Vagina (tissue), 2 donors: Measurements from ENCODE around the gene RABL3. TPM values are rescaled to one million over a fixed set of nuclear protein-coding genes. Genes with fewer than 3 reads are reported as not detected.

Source experiments
- DNase-seq, 2 donors: peaks; one replicate each; pipeline ENCODE4 v3.0.0-alpha.2; 2017; ENCODE audit errors: extremely low spot score in 2 of 2
- H3K27ac ChIP-seq: fragments of 200-600 bp; sonication (generic); one replicate; pipeline ENCODE4 v1.5.1; 2019
- H3K27me3 ChIP-seq: fragments of 200-600 bp; sonication (generic); one replicate; pipeline ENCODE4 v1.5.1; 2019
- H3K36me3 ChIP-seq, 2 donors: fragments of 200-600 bp; sonication (generic); one replicate each; pipeline ENCODE4 v1.5.1; 2017 to 2019
- H3K4me1 ChIP-seq: fragments of 200-600 bp; sonication (generic); one replicate; pipeline ENCODE4 v1.5.1; 2019
- H3K4me3 ChIP-seq, 2 donors: fragments of 200-600 bp; sonication (generic); 1 replicate in 1 of 2; 2 replicates in 1 of 2; pipeline ENCODE4 v1.5.1; 2016 to 2019
- H3K9me3 ChIP-seq: fragments of 200-600 bp; sonication (generic); one replicate; pipeline ENCODE4 v1.5.1; 2019
- POLR2A ChIP-seq, 2 donors: fragments of 450-650 bp; IDR thresholded peaks; one replicate each; pipeline ENCODE4 v1.6.1; 2017; ENCODE audit warnings: antibody characterized with exemption in 2 of 2, mild to moderate bottlenecking in 2 of 2, moderate library complexity in 2 of 2
- POLR2AphosphoS5 ChIP-seq, 2 donors: sonication (generic); formaldehyde crosslinking; IDR thresholded peaks; one replicate each; pipeline ENCODE4 v1.9.0; 2017; ENCODE audit warnings: antibody characterized with exemption in 2 of 2, mild to moderate bottlenecking in 2 of 2, low read depth in 1 of 2; ENCODE audit not compliant: insufficient read depth in 1 of 2
- intact Hi-C: fragments of 100-400 bp; cut with DNase I; formaldehyde crosslinking; loops from one replicate; pipeline ENCODE4 v1.15.1; 2023
- total RNA-seq: library from RNA; depleted of rRNA; stranded (reverse); fragments of >200 nt; gene quantifications from one replicate; pipeline ENCODE4 v1.2.3, GENCODE V29; 2016
- TF ChIP-seq, protein P1 (sequence below), 3 experiments: fragments of 450-650 bp in 2 of 3; fragments of 200-600 bp in 1 of 3; sonication (generic) in 1 of 3; IDR thresholded peaks; one replicate each; pipeline ENCODE4 v1.5.1; 2017 to 2019; ENCODE audit warnings: antibody characterized with exemption in 3 of 3, mild to moderate bottlenecking in 2 of 3, moderate library complexity in 2 of 3

Gene RABL3
- total RNA-seq, 1 donor from 2014 or later, result 12.8 TPM

DNA sequence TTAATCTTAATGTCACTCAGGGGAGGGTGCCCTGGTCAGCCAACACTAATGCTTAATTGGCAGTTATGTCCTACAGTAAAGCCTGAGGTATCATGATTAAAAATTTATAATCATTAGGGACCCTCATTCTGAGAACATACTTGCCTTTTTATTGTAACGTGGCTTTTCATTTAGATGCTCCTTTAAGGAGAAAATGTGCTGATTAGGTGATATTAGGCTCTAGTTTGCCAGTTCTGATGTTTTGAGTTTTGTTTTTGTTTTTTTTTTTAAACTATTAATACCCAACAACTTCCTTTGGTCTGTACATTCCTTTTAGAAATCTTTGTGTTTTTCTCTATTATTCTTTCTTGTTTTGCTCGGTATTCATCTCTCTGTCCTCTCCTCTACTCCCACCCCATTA lies 10.5 kb upstream of the RABL3 start:
- Histone ChIP-seq H3K4me3 (no peak overlapping the region), H3K4me1 (peaks cover 12% of the 10 kb centered on the region), H3K27me3 (no peaks in the 10 kb centered on the region), H3K27ac (no peak overlapping the region), H3K36me3 (peaks cover 0 to 12% of the 10 kb centered on the region in 2 donors), H3K9me3 (no peaks in the 10 kb centered on the region)
- DNase-seq, result no peak
- intact Hi-C loops, result no loop called here
- TF ChIP-seq POLR2A (IDR thresholded peaks at IDR 0.05), result no peak
- TF ChIP-seq, protein P1, sequence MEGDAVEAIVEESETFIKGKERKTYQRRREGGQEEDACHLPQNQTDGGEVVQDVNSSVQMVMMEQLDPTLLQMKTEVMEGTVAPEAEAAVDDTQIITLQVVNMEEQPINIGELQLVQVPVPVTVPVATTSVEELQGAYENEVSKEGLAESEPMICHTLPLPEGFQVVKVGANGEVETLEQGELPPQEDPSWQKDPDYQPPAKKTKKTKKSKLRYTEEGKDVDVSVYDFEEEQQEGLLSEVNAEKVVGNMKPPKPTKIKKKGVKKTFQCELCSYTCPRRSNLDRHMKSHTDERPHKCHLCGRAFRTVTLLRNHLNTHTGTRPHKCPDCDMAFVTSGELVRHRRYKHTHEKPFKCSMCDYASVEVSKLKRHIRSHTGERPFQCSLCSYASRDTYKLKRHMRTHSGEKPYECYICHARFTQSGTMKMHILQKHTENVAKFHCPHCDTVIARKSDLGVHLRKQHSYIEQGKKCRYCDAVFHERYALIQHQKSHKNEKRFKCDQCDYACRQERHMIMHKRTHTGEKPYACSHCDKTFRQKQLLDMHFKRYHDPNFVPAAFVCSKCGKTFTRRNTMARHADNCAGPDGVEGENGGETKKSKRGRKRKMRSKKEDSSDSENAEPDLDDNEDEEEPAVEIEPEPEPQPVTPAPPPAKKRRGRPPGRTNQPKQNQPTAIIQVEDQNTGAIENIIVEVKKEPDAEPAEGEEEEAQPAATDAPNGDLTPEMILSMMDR (IDR thresholded peaks at IDR 0.05), result no peak
- TF ChIP-seq POLR2AphosphoS5 (IDR thresholded peaks at IDR 0.05; ENCODE audit: insufficient read depth in 1 of 2, low read depth in 1 of 2), result no peak

DNA sequence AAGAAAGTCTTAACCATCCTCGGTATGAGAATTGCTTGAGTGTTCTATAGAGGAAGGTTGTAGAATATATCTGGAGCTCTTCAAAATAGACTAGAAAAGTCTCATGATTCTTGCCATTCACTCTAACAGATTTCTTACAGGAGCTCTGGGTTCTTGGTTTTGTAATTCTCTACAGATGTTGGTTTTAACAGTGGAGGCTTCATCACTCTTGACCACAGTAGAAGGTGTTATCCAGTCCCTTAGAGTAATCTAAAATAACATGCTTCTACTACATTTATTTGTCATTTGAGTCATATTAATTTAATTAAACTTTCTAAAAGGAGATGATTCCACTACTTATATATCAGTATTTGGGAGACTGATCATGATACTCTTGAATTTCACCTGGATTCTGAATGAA lies 9.9 kb upstream of the RABL3 start:
- intact Hi-C loops, result no loop called here
- H3K36me3 ChIP-seq, result peaks cover 0 to 12% of the 10 kb centered on the region in 2 donors
- peaks cover 12% of the 10 kb centered on the region for H3K4me1 ChIP-seq
- TF ChIP-seq POLR2A (IDR thresholded peaks at IDR 0.05) (no peak), POLR2AphosphoS5 (IDR thresholded peaks at IDR 0.05; ENCODE audit: insufficient read depth in 1 of 2, low read depth in 1 of 2) (no peak)
- TF ChIP-seq, protein P1 (IDR thresholded peaks at IDR 0.05), result no peak
- DNase-seq, result no peak
- no peaks in the 10 kb centered on the region for H3K9me3 ChIP-seq
- H3K4me3 ChIP-seq, result no peak overlapping the region
- no peaks in the 10 kb centered on the region for H3K27me3 ChIP-seq
- no peak overlapping the region for H3K27ac ChIP-seq

DNA sequence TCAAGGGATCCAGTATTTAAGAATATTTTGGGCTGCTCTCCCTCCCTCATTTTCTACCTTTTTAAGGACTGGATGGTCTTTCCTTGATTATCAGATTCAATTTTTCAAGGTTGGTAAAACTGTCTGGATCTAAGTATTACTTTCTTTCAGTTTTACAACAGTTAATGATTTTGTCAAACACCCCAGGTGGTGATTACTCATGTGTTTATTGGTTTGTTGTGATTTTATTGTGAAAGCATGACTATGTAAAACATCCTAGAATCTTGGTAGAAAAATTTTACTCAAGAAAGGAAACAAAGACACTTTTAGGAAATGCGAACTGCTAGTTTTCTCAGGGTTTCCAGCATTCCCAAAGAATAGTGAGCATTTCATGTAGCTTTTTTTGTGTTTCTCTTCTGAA lies 7.5 kb upstream of the RABL3 start:
- H3K9me3 ChIP-seq, result no peaks in the 10 kb centered on the region
- no peaks in the 10 kb centered on the region for H3K27me3 ChIP-seq
- H3K4me3 ChIP-seq, result no peak overlapping the region
- DNase-seq, result no peak
- intact Hi-C loops, result loop anchor here (10.0 kb wide), 2 partner anchors 155 to 655 kb away; partner anchors contain the start of genes GSK3B and NDUFB4
- no peak for TF ChIP-seq POLR2A (IDR thresholded peaks at IDR 0.05)
- TF ChIP-seq, protein P1 (IDR thresholded peaks at IDR 0.05), result no peak
- TF ChIP-seq POLR2AphosphoS5 (IDR thresholded peaks at IDR 0.05; ENCODE audit: insufficient read depth in 1 of 2, low read depth in 1 of 2), result no peak
- H3K36me3 ChIP-seq, result peaks cover 0 to 12% of the 10 kb centered on the region in 2 donors
- H3K4me1 ChIP-seq, result peaks cover 12% of the 10 kb centered on the region
- H3K27ac ChIP-seq, result no peak overlapping the region

DNA sequence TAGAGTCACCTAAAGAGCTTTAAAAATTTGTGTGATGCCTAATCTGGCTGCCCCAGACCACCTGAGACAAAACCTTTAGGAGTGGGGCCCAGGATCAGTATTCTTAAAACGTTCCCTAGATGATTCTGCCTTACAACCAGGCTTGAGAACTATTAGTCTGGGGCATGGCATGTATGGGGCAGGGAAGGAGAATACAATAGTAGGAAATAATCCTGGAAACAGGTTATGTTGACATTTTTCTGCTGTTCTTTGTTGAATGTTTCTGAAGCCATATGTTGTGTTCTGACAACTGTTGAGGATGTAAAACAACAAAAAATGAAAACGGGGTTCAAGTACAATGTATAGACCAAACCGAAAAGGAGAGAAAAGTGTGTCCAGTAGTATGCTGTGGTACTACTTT lies 3.1 kb upstream of the RABL3 start:
- TF ChIP-seq, protein P1 (IDR thresholded peaks at IDR 0.05), result no peak
- TF ChIP-seq POLR2A (IDR thresholded peaks at IDR 0.05), result no peak
- TF ChIP-seq POLR2AphosphoS5 (IDR thresholded peaks at IDR 0.05; ENCODE audit: insufficient read depth in 1 of 2, low read depth in 1 of 2), result no peak
- H3K9me3 ChIP-seq, result no peaks in the 10 kb centered on the region
- H3K4me3 ChIP-seq, result no peak overlapping the region
- no peak overlapping the region for H3K27ac ChIP-seq
- no peak for DNase-seq
- H3K36me3 ChIP-seq, result no peaks in the 10 kb centered on the region
- H3K27me3 ChIP-seq, result no peaks in the 10 kb centered on the region
- H3K4me1 ChIP-seq, result peaks cover 21% of the 10 kb centered on the region
- intact Hi-C loops, result loop anchor here (10.0 kb wide), 2 partner anchors 151 to 651 kb away; partner anchors contain the start of genes GSK3B and NDUFB4

DNA sequence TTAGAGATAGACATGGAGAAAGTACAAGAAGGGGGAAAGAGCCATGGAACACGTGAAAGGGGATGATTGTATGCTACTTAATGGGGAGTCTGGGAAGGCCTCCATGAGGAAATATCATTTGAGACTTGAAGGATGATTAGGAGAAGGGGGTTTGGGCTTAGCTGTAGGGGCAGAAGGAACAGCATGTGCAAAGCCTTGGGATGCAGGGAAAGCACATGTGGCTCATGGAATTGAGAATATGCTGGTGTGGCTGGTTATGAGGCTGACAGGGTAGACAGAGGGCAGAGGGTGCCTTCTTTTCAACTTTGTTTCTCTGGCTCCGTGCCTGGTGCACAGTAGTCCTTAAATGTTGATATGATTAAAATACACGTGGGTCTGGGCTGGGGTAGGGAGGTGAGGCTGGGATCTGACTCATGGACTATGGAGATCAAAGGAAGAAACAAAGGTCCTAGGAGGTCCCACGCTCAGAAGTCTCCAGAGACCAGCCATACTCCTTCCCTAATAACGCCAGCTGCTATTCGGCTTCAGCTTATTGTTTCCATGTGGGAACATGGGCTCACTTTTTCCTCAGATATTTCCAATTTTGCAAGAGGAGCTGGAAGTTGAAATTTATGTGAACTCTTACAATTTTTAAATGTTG lies 1.4 kb upstream of the RABL3 start:
- intact Hi-C loops, result loop anchor here (10.0 kb wide), 2 partner anchors 149 to 649 kb away; partner anchors contain the start of genes GSK3B and NDUFB4
- no peak for DNase-seq
- peak overlapping the region; percentile 94 for H3K27ac ChIP-seq
- no peak for TF ChIP-seq POLR2AphosphoS5 (IDR thresholded peaks at IDR 0.05; ENCODE audit: insufficient read depth in 1 of 2, low read depth in 1 of 2)
- no peak for TF ChIP-seq POLR2A (IDR thresholded peaks at IDR 0.05)
- TF ChIP-seq, protein P1 (IDR thresholded peaks at IDR 0.05), result no peak
- H3K27me3 ChIP-seq, result no peaks in the 10 kb centered on the region
- H3K4me1 ChIP-seq, result peaks cover 12% of the 10 kb centered on the region
- no peaks in the 10 kb centered on the region for H3K36me3 ChIP-seq
- peak overlapping the region; percentile 72 to 83 for H3K4me3 ChIP-seq
- H3K9me3 ChIP-seq, result no peaks in the 10 kb centered on the region
